Stromal cell of bone marrow (primary cell): ENCODE results near the gene ILF2.
A peak's percentile ranks its signal among the peaks of the same experiment; 100 is the strongest.
"Not testable (repeated sequence)": the region's sequence is repeated elsewhere in the genome, so short reads cannot be mapped to it uniquely, and the experiment has no call there.

Source experiments
- DNase-seq: peaks from one replicate; pipeline ENCODE4 v3.0.0-alpha.2; 2012; ENCODE audit warnings: low read depth

Gene ILF2

DNA sequence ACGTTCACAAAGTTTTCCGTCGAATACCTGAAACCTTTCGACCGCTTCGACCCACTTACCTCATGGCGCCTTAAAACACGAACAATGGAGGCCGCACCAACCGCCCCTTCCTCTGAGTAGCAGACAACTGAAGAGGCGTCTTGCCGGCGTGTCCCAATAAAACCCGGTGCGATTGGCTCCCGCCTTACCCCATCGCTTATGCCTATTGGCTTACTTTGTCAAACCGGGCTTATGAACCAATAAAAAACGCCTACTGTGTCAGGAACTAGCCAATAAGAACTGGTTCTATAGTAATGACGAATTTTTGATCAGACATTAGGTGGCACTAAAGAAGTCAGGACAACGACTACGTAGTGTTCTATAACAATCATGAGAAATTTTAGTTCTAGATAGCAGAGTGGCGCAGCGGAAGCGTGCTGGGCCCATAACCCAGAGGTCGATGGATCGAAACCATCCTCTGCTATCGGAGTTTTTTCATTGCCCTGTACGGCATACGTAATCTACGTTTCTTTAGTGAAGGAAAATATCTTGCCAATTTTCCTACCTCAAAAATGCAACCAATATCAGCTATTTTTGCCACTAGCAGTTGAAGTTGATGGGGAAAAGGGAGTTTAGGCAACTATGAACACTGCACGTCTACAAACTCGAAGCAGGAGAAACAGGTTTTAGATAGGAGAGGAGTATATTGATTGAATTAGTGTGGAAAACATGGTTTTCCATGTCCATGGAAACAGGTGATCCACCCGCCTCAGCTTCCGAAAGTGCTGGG lies at the start of gene ILF2:
TSS of gene ILF2 (minus strand) at position 135 of the 769 bp plus-strand sequence. CDS start at position 64, 71 bp downstream.
- DNase-seq = peak; percentile 99

DNA sequence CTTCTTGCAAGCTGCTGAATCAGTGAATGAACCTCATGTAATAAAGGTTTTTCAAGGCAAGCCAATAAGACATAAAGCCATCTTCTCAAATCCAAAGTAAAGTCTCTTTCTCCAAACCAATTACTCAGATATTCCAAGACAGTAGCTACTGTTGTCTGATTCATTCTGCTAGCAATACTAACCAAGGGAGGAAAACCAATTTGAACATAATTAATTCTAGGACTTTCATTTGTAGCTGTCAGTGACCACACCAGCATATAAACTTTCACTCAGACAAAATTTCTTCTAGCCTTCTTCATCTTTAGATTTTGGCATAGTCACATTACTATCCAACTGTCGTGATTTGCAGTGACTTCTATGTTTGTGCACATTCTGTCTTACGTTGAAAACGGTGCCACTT lies 46.5 kb upstream of the ILF2 start:
- DNase-seq = no peak

DNA sequence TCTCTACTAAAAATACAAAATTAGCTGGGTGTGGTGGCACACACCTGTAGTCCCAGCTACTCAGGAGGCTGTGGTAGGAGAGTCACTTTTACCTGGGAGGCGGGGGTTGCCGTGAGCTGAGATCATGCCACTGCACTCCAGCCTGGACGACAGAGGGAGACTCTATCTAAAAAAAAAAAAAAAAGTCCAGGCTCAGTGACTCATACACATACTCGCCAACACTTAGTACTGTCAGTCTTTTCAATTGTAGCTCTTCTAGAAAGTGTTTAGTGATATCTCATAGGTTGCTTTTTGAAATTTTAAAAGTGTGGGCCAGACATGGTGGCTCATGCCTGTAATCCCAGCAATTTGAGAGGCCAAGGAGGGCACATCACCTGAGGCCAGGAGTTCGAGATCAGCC lies 45.4 kb upstream of the ILF2 start:
- not testable (repeated sequence) for DNase-seq

DNA sequence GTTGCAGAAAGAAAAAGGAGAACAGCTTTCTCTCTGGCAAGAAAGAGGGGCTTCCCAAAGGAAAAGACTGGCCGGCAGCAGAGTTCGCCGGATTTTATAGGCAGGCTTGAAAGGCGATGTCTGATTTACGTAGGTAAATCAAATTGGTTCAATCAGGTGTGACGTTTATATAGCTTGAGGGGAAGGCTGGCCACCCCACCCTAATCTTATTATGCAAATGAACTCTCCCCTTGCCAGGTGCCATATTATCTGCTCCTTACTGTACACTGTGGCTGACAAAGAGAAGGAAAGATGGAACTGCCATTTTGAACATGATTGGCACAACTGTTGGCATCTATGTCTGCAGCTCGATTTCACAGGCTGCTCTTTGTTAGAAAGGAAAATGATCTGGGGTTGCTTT lies 40.2 kb upstream of the ILF2 start:
- no peak for DNase-seq

DNA sequence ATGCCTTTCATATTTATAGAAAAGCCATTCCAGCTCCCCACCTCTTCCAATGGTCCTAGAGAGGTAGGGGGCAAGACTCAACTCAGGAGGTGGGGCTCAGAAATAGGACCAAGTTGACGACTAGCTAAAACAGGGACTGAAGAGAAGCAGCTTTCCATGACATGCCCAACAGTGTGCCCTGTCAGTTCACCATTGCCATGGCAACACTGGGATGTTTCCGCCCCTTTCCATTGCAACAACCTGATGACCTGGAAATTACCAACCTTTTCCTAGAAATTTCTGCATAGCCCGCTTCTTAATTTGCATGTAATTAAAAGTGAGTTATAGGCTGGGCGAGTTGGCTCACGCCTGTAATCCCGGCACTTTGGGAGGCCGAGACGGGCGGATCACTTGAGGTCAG lies 34.7 kb upstream of the ILF2 start:
- no peak for DNase-seq

DNA sequence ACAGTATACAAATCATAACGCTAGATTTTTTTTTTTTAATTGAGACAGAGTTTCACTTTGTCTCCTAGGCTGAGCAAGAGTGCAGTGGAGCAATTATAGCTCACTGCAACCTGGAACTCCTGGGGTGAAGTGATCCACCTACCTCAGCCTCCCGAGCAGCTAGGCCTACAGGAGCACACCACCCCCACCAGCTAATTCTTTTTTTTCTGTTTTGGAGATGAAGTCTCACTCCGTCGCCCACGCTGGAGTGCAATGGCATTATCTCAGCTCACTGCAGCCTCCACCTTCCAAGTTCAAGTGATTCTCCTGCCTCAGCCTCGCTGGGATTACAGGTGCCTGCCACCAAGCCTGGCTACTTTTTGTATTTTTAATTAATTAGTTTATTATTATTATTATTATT lies 29.0 kb upstream of the ILF2 start:
- DNase-seq = no peak

DNA sequence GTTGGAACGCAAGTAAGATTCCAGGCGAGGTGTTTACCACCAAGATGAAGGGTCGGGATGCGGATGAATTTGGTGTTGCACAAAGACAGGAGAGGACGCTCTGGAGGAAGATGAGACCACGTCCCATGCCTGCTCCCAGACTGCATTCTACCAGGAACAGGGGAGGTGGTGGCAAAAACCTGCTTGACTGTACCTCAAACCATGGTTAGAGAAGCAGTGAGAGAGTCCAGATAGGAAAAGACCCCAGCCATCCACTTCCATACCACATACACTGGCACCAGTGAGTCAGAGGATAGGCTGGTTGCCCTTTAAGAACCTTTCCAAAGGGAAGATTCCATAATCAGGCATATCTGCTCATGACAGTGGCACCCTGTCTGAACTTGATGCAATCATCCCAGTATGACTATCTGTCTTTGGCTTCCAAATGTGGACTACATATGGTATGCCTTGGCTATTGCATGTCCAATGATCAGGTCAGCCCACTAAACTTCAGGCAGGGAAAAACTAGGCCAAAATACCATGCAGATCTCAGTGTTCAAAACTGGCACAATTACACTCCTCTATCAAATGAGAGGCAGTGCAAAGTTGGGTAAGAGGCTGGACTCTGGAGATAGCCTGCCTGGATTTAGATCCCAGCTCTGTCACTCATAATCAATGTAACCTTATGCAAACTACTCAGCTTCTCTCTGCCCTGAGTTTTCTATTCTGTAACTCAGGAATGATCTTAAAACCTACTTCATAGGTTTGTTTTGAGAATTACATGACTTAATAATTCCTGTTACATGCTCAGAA lies 28.3 kb upstream of the ILF2 start:
- no peak for DNase-seq

DNA sequence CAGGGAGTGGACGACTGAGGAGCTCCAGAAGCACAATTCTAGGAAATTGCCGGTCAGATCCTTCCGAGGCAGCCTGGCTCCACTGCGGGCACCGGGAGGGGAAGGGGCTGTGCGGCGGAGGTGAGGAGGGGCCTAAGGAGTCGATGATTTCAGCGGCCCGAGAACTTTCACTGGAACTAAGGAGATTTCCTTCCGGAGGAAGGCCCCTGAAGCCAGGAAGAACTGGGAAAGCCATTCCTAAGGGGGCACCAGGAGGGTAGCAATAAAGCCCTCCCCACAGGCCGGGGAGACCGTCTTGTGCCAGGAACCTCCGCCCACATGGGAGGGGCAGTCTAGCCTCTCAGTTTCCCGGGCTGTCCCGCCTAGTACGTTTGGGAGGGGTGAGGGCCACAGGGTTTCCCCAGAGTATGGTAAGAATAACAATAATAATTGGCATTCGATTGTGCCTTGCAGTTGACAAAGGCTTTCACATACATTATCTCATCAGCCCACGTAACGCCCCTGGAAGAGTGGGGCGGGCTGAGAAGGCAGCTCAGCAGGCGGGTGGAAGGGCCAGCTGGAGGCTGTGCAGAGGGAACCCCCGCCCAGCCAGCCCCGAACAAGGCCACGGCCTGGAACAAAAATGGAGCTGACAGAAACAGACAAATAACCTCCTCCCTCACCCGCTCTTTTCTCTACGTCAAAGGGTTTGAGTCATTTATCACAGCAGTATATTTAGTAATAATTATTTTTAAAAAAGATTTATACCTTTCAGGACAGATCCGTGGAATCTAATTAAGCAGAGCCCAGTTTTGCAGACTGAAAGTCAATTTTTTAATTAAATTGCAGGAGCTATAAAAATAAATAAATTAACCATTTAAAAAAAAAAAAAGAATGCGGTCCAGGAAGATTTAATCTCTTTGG lies 27.5 kb upstream of the ILF2 start:
- DNase-seq = no peak

DNA sequence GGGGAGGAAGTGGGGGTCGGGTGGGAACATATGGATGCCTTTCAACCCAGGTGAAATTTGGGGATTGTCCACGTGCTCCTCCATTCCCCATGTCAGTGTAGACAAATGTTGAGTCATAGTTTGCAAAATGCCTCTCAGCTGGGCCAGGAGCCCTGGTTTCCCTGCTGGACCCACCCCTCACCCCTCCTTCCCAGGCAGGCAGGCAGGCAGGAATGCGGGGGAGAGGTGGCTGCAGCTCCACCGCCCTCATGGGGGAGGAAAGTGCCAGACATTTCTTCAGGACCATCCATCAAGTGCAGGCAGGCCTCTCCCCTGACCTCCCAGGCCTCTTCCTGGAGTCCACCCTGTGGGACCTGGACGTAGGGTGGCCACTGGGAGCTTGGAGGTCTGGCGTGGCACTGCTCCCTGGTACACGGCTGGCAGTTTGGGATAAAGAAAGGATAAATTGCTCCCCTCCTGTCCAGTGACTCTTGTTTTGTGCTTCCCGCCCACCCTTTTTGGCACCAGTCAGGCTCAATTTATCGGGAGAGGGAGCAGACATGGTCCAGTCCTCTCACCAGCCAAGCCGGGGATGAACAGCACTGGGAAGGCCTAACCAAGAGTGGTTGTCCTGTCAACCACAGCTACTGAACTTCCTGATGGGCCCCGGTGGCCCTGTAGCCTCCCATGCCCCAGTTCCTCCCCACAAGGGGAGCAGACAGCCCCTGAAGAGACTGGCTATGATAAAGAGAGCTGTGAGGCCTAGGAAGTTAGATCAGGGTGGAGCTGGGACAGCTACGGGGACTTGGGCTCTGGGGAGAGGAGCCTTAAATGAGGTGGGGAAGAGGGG lies 26.6 kb upstream of the ILF2 start:
- no peak for DNase-seq

DNA sequence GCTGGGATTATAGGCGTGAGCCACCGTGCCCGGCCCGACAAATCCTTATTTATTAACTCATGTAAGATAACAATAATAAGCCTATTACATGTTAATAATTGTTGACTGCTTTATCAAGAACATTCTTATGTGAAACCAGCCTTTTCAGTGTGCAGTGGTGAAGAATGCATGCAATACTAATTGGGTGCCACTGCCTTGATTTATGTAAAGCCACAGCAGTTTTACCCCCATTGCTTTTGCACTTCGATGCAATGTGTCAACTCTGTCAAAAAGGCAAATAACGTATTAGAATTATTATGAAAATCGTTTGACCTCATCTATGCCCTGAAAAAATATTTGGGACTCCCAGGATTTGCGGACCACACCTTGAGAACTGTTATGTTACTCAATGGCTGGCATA lies 25.9 kb upstream of the ILF2 start:
- DNase-seq = no peak

DNA sequence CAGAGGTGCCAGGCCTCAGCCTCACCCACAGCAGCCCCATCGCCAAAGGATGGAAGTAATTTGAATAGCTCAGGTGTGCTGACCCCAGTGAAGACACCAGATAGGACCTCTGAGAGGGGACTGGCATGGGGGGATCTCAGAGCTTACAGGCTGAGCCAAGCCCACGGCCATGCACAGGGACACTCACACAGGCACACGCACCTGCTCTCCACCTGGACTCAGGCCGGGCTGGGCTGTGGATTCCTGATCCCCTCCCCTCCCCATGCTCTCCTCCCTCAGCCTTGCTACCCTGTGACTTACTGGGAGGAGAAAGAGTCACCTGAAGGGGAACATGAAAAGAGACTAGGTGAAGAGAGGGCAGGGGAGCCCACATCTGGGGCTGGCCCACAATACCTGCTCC lies 22.7 kb upstream of the ILF2 start:
- no peak for DNase-seq

DNA sequence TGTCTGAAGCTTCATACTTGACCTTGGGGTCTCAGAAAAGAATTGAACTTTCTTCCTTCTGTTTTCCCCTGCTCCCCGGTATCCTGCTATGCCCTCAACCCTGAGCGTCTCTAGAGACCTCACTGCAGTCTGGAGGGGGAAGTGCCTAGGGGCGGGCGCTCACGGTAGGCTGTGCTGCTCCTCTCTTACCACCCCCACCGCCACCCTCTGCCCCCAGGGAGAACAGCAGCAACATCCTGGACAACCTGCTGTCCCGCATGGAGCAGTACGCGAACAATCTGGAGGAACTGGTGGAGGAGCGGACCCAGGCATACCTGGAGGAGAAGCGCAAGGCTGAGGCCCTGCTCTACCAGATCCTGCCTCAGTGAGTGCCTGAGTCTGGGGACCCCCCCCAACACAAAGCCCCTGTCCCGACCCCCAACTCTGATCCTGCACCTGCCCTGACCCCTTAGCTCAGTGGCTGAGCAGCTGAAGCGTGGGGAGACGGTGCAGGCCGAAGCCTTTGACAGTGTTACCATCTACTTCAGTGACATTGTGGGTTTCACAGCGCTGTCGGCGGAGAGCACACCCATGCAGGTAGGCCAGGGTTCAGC lies 18.0 kb upstream of the ILF2 start:
- no peak for DNase-seq

DNA sequence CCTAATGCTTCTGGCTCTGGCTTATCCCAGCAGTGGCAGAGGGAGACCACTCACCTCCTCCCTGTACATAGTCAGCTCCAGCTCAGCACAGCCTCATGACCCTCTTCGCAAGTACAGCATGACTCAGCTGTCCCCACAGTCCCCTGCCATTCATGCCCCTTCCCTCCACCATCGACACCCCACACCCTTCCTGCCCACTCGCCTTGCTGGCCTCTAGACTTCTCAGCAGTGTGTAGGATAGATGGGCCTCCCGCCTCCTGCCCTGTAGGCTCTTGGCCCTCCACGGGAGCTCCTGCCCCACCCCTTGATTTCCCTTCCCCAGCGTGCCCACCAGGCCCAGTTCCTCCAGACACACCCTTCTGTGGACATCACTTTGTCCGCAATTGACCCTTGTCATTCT lies 17.5 kb upstream of the ILF2 start:
- no peak for DNase-seq

DNA sequence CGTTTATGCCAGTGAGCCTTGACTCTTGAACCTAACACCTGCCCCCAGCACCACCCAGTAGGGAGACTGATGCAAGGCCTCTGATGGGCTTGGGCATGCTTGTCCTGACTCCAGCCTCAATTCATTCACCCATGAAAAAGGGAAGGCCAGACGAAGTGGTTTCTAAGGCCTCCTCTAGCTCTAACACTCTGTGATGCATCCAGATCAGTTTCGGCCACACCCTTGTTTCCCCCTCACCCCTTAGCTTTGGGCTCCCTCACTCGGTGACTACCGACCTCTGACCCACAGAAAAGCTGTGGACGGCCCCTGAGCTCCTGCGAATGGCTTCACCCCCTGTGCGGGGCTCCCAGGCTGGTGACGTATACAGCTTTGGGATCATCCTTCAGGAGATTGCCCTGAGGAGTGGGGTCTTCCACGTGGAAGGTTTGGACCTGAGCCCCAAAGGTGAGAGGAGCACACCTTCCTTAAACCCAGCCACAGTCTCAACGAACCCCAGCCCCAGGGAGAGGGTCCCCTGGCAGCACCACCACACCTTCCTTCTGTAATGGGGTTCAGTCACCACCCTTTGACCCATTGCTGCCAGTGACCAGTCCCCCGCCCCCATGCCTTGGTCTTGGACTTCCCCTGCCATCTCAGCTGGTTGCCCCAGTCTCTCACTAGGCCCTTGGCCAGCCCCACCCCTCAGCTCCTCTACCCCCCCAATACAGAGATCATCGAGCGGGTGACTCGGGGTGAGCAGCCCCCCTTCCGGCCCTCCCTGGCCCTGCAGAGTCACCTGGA lies 16.7 kb upstream of the ILF2 start:
- DNase-seq = no peak

DNA sequence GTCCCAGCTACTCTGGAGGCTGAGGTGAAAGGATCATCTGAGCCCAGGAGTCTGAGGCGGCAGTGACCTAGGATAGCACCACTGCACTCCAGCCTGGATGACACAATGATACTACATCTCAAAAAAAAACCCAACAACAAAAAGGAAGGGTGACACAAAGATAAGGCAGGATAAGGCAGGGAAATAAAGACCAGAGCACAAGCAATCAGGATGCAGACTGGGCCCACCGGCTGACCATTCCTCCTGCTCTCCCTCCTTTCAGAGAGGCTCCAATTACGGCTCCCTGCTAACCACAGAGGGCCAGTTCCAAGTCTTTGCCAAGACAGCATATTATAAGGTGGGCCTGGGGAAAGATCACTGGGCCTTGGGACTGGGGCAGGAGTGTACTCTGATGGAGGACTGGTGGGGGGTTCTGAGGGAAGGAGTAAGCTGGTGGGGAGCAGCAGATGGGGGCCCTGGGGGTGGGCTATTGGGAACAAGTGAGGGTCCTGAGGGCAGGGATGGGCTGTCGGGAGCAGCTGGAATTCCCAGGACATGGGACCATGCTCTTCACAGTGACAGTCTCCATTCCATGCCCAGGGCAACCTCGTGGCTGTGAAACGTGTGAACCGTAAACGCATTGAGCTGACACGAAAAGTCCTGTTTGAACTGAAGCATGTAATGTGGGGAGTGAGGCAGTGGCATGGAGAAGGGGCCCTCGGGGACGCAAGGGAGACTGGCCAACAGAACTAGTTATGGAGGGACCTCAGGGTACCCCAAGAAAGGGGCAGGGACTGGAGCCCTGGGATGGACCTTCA lies 14.9 kb upstream of the ILF2 start:
- DNase-seq = no peak

DNA sequence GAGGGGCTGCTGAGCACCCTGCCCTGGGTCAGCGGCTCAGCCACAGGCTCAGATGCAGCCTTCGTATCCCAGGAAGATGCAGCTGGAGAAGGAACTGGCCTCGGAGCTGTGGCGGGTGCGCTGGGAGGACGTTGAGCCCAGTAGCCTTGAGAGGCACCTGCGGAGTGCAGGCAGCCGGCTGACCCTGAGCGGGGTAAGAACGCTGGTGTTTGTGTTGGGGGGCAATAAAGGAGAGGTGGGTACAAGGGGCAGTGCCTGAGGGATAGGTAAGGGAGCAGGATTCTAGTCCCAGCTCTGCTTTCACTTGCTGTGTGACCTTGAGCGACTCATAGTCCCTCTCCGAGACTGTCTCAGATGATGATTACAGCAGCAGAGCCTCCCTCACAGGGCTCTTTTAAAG lies 14.1 kb upstream of the ILF2 start:
- DNase-seq = no peak

DNA sequence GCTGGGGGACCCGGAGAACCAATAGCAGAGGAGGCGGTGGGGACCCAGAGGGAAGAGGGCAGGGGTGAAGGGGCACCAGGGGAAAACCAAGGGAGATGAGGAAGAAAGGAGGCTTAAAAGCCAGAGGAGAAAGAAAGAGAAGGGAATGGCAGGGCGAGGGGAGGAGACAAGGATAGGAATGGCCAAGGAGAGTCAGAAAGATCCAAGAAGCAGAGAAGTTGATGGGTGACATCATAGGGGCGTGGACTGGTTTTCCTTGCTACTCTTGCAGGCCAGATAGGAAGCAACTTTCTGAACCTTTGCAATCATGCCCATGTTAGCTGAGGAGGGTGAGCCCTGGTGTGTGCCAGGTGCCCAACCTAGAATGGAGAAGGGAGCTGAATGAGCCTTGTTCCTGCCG lies 13.1 kb upstream of the ILF2 start:
- no peak for DNase-seq

DNA sequence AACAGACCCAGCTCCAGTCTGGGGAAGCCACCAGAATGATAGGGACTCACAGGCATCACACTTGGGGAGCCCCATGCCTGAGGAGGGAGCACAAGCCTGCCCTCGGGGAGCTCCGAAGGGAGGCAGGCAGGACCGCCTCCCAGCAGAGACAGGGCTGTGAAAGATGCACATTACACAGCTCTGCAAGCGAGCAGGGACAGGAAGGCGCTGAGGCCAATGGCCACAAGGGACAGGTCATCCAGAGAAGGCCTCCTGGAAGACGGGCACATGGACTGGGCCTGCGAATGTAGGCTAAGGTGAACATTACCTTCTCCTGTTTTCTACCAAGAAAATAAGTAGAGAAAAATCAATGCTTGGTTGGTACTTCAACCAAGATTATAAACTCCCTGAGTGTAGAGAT lies 11.9 kb upstream of the ILF2 start:
- DNase-seq = no peak

DNA sequence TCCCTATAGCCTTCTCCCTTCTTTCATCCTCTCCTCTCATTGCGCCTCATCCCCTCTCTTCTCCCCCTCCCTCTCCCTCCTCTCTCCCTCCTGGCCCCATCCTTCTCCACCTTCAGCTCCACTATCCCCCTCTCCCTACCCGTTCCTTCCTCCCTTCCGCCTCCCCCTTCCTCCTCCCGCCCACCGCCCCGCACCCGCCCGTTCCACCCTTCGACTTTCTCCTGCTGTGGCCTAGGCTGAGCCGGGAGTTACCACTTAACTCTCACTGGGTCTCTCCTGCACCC lies 9.3 kb upstream of the ILF2 start:
- no peak for DNase-seq
